Measurements from ENCODE around the gene ATP13A3. TPM values are rescaled to one million over a fixed set of nuclear protein-coding genes. Genes with fewer than 3 reads are reported as not detected.

ATP13A3 gene
- total RNA-seq, 2 donors from 2014 or later: 95.1 to 110 TPM

DNA sequence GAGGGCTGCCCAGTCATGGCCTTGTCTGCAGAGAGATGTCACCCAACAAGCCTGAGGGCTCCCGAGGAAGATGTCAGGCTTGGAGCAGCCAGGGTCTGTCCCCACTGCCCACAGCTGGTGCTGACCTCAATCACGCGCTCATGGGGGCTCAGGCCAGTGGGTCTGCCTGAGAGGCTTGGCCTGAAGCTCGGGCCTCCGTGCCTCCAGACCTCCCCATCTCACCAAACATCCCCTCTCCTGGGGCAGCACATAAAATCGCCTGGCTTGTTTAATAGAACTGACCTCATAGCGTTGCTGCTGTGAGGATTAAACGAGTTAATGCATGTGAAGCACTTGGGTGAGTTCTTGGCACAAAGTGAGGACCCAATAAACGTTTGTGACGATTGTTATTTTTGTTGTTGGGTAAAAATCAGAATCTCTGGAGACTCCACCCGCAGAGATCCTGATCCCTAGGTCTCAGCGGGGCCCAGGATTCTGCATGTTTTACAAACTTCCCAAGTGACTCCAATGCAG lies 120.8 kb downstream of the ATP13A3 start:
- intact Hi-C loops (cut with DNase I, micrococcal nuclease): no loop called here
- DNase-seq (no peak), ATAC-seq (no peak)

DNA sequence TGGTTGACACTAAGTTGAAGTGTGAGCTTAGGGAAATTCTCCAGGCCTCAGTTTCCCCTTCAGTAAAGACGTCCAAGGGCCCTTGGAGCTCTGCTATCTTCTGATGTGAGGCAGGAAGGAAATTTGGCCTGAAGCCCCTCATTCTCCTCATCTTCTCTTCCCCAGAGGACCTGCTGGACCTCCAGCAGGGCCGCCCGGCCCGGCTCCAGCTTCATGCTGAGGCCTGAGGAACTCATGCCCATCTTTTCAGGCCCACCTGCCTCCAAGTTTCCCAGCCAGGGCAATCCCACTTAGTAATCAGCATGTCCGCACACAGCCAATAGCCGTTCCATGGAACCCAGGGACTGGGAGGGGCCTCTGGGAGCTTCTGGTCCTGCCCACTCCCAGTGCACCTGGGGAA lies 121.3 kb downstream of the ATP13A3 start:
- intact Hi-C loops (cut with DNase I, micrococcal nuclease): no loop called here
- ATAC-seq: no peak
- DNase-seq: no peak

DNA sequence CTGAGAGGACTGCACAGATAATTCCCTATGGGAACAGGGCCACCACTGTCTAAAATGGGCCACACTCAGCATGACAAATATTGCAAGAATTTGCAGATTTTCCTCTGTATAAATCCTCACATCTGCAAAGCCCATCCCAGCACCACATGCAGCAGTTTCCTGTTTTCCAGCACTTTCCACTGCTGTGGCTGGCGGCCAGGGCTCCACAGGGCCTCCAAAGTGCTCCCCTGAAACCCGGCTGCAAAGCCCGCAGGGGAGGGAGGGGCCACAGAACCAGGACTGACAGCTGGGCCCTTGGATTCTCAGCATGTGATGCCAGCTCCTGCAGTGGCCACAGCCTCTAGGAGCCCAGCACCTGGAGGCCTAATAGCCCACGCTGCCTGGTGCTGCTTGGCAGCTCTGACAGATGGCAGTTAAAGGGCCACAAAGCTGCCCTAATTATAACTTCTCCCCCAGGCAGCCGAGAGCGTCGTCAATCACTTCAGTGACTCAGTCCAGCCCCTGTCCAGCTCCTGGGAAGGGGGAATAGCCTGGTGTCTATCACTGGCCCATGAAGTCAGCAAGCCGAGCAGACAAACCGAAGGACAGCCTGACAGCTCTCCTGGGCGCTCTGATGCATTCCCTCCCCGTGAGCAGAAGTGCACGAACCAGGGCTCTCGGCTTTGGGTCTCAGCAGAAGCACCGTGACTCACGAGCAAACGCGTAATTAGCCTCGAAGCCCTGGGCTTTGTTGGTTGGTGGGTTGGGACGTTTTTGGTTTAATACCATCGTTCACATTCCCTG lies 122.0 kb downstream of the ATP13A3 start:
- ATAC-seq (no peak), DNase-seq (peak in 1 of 2 donors; percentile 27)
- intact Hi-C loops (cut with DNase I, micrococcal nuclease): no loop called here

DNA sequence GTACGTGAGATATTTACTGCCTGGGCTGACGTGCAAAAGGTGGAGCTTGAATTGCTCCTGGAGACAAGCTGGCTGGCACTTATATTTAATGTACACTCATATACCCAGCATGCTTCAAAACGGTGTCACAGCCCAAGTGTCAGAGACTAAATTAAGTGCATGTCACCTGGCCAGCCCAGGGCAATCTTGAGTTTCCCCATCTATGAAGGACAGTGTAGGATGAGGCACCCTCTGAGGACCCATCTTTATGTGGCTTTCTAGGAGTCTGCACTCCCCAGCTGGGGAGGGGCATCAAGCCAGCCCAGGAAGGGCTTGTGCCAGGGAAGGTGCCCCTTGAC lies 122.5 kb downstream of the ATP13A3 start:
- no peak for ATAC-seq
- DNase-seq: no peak
- intact Hi-C loops (cut with DNase I, micrococcal nuclease): no loop called here

DNA sequence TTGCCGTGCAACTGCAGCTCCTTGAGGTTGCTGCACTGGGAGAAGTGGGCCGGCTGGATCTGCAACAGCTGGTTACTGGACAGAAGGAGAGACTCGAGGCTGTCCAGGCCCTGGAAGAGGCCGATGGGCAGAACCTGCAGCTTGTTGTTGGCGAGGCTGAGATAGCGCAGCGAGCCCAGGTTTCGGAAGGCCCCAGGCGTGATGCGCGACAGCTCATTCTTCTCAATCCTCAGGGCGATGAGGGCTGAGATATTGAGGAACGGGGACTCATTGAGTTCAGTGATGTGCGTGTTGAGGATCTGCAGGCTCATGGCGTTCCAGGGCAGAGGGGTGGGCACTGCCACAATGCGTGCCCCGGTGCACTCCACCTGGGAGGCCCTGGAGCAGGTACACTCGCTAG lies 126.2 kb downstream of the ATP13A3 start:
- no peak for DNase-seq
- intact Hi-C loops (cut with DNase I, micrococcal nuclease): no loop called here
- ATAC-seq: no peak

DNA sequence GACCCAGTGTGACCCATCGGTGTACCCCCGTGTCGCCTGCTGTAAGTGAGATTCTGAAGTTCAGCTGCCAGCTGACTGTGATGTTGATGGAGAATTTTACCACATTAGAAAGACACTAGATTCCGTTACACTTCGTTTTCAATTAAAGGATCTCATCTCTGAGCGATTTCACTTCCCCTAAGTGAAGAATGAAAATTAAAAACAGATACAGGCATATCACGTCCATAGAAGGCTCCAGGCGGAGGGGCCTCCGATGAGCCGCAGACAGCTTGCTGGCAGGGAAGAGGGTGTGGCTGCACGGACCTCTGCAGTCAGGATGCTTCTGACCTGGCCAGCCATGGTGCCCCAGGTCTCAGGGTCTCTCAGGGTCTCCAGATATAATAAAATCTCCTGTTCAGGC lies 129.1 kb downstream of the ATP13A3 start:
- DNase-seq (no peak), ATAC-seq (no peak)
- intact Hi-C loops (cut with DNase I, micrococcal nuclease): no loop called here

DNA sequence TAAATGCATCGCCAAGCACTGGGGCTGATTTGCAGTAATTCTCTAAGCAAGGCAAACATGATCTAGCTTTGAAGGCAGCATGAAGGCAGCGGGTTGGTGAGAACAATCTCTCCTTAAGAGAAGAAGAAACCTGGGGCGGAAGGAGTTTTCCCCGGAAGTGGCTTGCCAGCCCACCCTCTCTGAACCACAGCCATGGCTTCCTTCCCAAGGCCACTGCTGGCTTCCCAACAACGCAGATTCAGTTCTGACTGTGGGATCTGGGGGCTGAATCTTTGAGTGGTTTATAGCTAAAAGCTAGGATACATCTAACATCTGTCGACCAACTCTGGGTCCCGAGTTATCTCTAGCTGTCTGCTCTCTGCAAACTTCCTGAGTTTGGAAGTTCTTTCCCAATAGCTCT lies 131.4 kb downstream of the ATP13A3 start:
- intact Hi-C loops (cut with DNase I, micrococcal nuclease): no loop called here
- DNase-seq (no peak), ATAC-seq (no peak)

DNA sequence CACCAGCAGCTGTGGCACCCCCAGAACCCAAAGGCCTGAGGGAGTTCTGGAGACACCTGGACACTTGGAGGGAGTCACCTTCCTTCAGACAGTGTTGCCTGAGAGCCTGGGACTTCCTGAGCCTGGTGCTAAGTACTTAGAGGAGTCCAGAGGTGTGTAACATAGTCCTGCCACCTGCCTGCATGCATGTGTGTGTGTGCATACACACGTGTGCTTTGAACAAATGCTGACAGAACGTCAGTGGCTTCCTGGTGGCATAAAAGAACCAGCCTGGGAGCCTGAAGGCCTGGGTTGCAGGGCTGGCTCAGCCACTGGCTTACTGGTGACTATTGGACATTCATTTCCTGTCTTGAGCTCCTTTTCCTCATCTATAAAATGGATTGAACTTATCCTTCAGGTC lies 132.5 kb downstream of the ATP13A3 start:
- ATAC-seq (no peak), DNase-seq (no peak)
- intact Hi-C loops (cut with DNase I, micrococcal nuclease): no loop called here

Other genes starting within 250 kb of the ATP13A3 start
- gene CPN2, start 135.7 kb downstream of the ATP13A3 start, total RNA-seq: not detected
- gene LRRC15, start 117.3 kb downstream of the ATP13A3 start, total RNA-seq: under 1 TPM; 0.31 to 0.59 TPM
- gene GP5, start 87.7 kb downstream of the ATP13A3 start, total RNA-seq: not detected
- gene TMEM44, start 146.4 kb upstream of the ATP13A3 start, total RNA-seq: 10 to 100 TPM; 46.1 to 68.2 TPM
- gene LSG1, start 185.2 kb upstream of the ATP13A3 start, total RNA-seq: 10 to 100 TPM; 31.3 to 42.7 TPM
- 10 to 100 TPM; 29.1 to 73.4 TPM for gene FAM43A, start 198.9 kb upstream of the ATP13A3 start, total RNA-seq